NT2/D1 (cell line): ENCODE results near the gene CADPS2.

Experiments used
- SUZ12 ChIP-seq: IDR thresholded peaks from 2 replicates; pipeline ENCODE4 v1.6.1; 2011; ENCODE audit not compliant: insufficient read length, insufficient read depth; ENCODE audit errors: extremely low read depth
- YY1 ChIP-seq: IDR thresholded peaks from 2 replicates; pipeline ENCODE4 v1.6.1; 2011; ENCODE audit not compliant: insufficient read length, insufficient read depth
- ZNF274 ChIP-seq: IDR thresholded peaks from 2 replicates; pipeline ENCODE4 v1.6.1; 2011; ENCODE audit warnings: mild to moderate bottlenecking, low read depth, low read length

GRCh38 chr7:122686360-122686878 is 199.8 kb downstream of the CADPS2 start:
- TF ChIP-seq ZNF274 = no peak
- TF ChIP-seq SUZ12 = no peak
- no peak for TF ChIP-seq YY1
